Cardiac fibroblast (primary cell): ENCODE measurements around the gene LRMDA.

Source experiments
- DNase-seq, 2 donors: peaks; one replicate each; pipeline versions ENCODE4 v3.0.0 to v3.0.0-alpha.2; 2010; ENCODE audit warnings: low read depth in 2 of 2
- H3K4me3 ChIP-seq, 2 donors: replicated peaks in 1 of 2; 1 replicate in 1 of 2; 2 replicates in 1 of 2; pipeline ENCODE4 v1.5.1; 2011; ENCODE audit warnings: low read depth in 2 of 2, low read length in 2 of 2, mild to moderate bottlenecking in 2 of 2, moderate library complexity in 1 of 2
- TF ChIP-seq, protein P1 (sequence below): IDR thresholded peaks from one replicate; pipeline ENCODE4 v1.5.1; 2011; ENCODE audit warnings: low read depth, mild to moderate bottlenecking, low read length, inconsistent platforms

The LRMDA gene

DNA sequence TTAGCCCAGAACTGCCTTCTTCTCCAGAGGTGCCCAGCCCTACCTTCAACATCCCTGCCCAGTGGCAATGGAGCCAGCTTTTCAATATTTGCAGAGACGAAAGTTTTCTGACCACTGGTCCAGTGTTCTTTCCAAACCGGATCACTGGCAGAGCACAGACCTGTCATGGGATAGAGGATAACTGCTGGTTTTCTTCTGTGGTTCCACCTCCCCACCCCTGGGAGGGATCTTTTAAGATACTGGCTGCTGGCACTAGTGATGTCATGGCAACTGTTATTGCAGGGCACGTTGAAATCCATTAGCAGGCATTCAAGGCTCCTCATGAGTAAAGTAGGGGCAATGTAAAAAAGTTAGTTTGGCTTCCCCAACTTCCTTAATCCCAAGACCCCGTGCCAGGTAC is 387.1 kb downstream of the LRMDA start:
- TF ChIP-seq, protein P1, sequence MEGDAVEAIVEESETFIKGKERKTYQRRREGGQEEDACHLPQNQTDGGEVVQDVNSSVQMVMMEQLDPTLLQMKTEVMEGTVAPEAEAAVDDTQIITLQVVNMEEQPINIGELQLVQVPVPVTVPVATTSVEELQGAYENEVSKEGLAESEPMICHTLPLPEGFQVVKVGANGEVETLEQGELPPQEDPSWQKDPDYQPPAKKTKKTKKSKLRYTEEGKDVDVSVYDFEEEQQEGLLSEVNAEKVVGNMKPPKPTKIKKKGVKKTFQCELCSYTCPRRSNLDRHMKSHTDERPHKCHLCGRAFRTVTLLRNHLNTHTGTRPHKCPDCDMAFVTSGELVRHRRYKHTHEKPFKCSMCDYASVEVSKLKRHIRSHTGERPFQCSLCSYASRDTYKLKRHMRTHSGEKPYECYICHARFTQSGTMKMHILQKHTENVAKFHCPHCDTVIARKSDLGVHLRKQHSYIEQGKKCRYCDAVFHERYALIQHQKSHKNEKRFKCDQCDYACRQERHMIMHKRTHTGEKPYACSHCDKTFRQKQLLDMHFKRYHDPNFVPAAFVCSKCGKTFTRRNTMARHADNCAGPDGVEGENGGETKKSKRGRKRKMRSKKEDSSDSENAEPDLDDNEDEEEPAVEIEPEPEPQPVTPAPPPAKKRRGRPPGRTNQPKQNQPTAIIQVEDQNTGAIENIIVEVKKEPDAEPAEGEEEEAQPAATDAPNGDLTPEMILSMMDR: no peak
- no peak overlapping the region for H3K4me3 ChIP-seq
- no peak for DNase-seq

DNA sequence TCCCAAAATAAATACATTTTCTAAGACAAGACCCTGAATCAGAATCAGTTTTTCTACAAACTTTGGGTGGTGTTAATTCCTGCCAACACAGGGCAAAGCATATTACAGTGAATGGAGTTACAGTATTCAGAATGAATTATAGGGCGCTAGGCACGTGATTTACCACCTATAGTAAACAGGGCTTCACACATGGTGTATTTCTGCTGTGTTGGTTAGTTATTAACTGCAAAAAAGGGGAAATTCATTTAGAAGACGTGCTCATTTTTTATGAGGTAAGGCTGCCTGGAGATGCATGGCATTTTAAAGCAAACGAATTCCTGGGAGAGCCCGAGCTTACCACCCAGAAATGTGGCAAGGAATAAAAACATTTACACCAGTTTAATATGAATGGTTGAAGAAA is 393.8 kb downstream of the LRMDA start:
- TF ChIP-seq, protein P1: no peak
- no peak overlapping the region for H3K4me3 ChIP-seq
- DNase-seq: no peak

- H3K4me3 ChIP-seq: no peak overlapping the region
- DNase-seq: no peak
- TF ChIP-seq, protein P1: no peak
These were observed 394.2 kb downstream of the LRMDA start for GRCh38 chr10:75825661-75826060.

GRCh38 chr10:75826846-75827245 is 395.4 kb downstream of the LRMDA start:
- TF ChIP-seq, protein P1: no peak
- no peak for DNase-seq
- H3K4me3 ChIP-seq: no peak overlapping the region

GRCh38 chr10:75827587-75828021 is 396.2 kb downstream of the LRMDA start:
- H3K4me3 ChIP-seq: no peak overlapping the region
- TF ChIP-seq, protein P1: no peak
- DNase-seq: peak in 1 of 2 donors; percentile 1

GRCh38 chr10:75828413-75828812 is 397.0 kb downstream of the LRMDA start:
- TF ChIP-seq, protein P1: no peak
- no peak overlapping the region for H3K4me3 ChIP-seq
- no peak for DNase-seq

- H3K4me3 ChIP-seq: no peak overlapping the region
- TF ChIP-seq, protein P1: no peak
- no peak for DNase-seq
These were observed 404.6 kb downstream of the LRMDA start for GRCh38 chr10:75836064-75836463.
